Activated CD4-positive, alpha-beta memory T cell treated with anti-CD3 and anti-CD28 coated beads for 36 hours (primary cell): Measurements from ENCODE around the gene PRKAG1. TPM values are rescaled to one million over a fixed set of nuclear protein-coding genes. Genes with fewer than 3 reads are reported as not detected.

Experiments used
- CTCF ChIA-PET: fragments of 350-600 bp; sonication (Branson Sonifier 250); formaldehyde crosslinking; loops from one replicate; lab custom pipeline; 2021; ENCODE audit warnings: antibody characterized with exemption, inconsistent platforms; lab: Charles Lee
- POLR2A ChIA-PET: fragments of 350-600 bp; sonication (Branson Sonifier 250); formaldehyde crosslinking; loops from one replicate; lab custom pipeline; 2021; ENCODE audit warnings: antibody characterized with exemption; lab: Charles Lee
- DNase-seq: peaks from one replicate; pipeline ENCODE4 v3.0.0-alpha.2; 2020
- H3K27ac Mint-ChIP-seq: one replicate; pipeline ENCODE4 v1.8.0; 2021; ENCODE audit warnings: mixed read lengths
- H3K27me3 Mint-ChIP-seq: one replicate; pipeline ENCODE4 v1.8.0; 2021; ENCODE audit warnings: mixed read lengths
- H3K36me3 Mint-ChIP-seq: one replicate; pipeline ENCODE4 v1.8.0; 2021; ENCODE audit warnings: mixed read lengths
- H3K4me1 Mint-ChIP-seq: one replicate; pipeline ENCODE4 v1.8.0; 2021; ENCODE audit warnings: low read depth, mixed read lengths
- H3K4me3 Mint-ChIP-seq: one replicate; pipeline ENCODE4 v1.8.0; 2021; ENCODE audit warnings: mild to moderate bottlenecking, mixed read lengths
- H3K9me3 Mint-ChIP-seq: one replicate; pipeline ENCODE4 v1.8.0; 2021; ENCODE audit warnings: mixed read lengths
- intact Hi-C: fragments of 100-400 bp; cut with micrococcal nuclease; formaldehyde crosslinking; loops from one replicate; pipeline ENCODE4 v1.15.1; 2023
- total RNA-seq, 2 experiments: library from RNA; stranded (reverse); gene quantifications; one replicate each; pipeline ENCODE4 v1.2.3, GENCODE V29; 2021

PRKAG1 gene
- total RNA-seq, 2 experiments from 2014 or later, result 52.0 to 55.8 TPM

- DNase-seq, result peak; percentile 63
- peaks cover 32% of the 10 kb centered on the region for H3K36me3 Mint-ChIP-seq
Measured at GRCh38 chr12:48999371-49000131, 19.0 kb downstream of the PRKAG1 start, which contains the start of gene DDN. Gene DDN (minus strand): TSS chr12:48999375. CDS start chr12:48999287, 88 bp downstream.

DNA sequence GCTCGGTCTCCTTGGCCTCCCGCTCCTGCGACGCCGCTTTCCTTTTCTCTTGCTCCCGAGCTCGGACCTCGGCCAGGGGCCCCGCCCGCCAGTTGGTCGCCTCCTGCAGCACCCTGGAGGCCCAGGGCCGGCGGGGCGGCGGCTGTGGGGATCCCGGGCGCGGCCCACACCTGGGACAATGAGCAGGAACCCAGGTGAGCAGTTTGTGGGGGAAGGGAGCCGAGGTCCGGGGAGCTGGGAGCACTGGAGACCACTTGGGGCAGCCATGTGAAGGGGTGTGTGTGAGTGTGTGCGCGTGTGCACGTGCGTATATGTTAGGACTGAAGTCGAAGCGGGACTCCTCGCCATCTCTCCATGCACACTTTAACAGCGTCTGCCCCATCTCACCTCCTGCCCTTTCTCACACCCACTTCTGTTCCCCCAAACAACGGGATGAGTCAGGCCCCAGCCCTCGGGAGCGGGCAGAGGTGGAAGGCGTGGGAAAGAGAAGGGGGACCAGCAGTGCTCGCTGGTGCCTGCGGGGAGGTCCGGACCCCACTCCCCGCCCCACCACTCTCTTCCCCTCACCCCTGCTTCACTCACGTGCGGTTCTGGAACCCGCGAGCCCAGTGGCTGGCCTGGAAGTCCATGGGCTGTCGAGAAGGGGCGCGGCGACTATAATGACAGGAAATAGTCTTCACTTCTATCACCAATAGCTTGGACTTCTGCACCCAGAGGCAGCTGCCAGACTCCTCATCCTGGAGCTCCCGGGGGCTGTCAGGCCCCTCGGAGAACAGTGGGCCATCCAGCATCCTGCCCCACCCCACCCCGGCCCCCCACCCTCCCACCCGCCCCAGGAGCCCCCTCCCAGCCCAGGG is 19.9 kb downstream of the PRKAG1 start:
- Mint-ChIP-seq H3K4me1 (peaks cover 34% of the 10 kb centered on the region), H3K27ac (no peak overlapping the region), H3K27me3 (peaks cover 38% of the 10 kb centered on the region), H3K36me3 (peaks cover 25% of the 10 kb centered on the region), H3K4me3 (peak overlapping the region; percentile 54), H3K9me3 (no peaks in the 10 kb centered on the region)
- peak; percentile 35 for DNase-seq
- CTCF ChIA-PET, result interaction anchor here (1.2 to 14.7 kb wide), 9 partner anchors 11 to 146 kb away, joined by 3 to 168 read pairs (median 18); partner anchors contain the start of genes PRKAG1 and WNT1
- POLR2A ChIA-PET, result interaction anchor here (0.9 to 1.4 kb wide), 4 partner anchors 10 to 281 kb away, joined by 3 to 4 read pairs (median 4); partner anchors contain the start of gene FKBP11
- intact Hi-C loops, result loop anchor here (1.0 to 5.0 kb wide), 3 partner anchors 20 to 237 kb away; partner anchors contain the start of gene PRKAG1

More at GRCh38 chr12:48999371-49000131, 19.0 kb downstream of the PRKAG1 start, which contains the start of gene DDN:
- intact Hi-C loops, result loop anchor here (1.0 to 5.0 kb wide), 3 partner anchors 19 to 236 kb away; partner anchors contain the start of gene PRKAG1
- Mint-ChIP-seq H3K27ac (peak within 1 kb of the TSS; percentile 39), H3K4me1 (peaks cover 34% of the 10 kb centered on the region), H3K27me3 (peaks cover 32% of the 10 kb centered on the region), H3K9me3 (no peaks in the 10 kb centered on the region), H3K4me3 (peak within 1 kb of the TSS; percentile 59)
- CTCF ChIA-PET, result interaction anchor here (0.9 to 14.7 kb wide), 11 partner anchors 12 to 185 kb away, joined by 3 to 168 read pairs (median 4); partner anchors contain the start of genes DHH and WNT1
- POLR2A ChIA-PET, result interaction anchor here (1.2 kb wide), 2 partner anchors 20 to 74 kb away, joined by 4 read pairs; partner anchors contain the start of gene FKBP11

DNA sequence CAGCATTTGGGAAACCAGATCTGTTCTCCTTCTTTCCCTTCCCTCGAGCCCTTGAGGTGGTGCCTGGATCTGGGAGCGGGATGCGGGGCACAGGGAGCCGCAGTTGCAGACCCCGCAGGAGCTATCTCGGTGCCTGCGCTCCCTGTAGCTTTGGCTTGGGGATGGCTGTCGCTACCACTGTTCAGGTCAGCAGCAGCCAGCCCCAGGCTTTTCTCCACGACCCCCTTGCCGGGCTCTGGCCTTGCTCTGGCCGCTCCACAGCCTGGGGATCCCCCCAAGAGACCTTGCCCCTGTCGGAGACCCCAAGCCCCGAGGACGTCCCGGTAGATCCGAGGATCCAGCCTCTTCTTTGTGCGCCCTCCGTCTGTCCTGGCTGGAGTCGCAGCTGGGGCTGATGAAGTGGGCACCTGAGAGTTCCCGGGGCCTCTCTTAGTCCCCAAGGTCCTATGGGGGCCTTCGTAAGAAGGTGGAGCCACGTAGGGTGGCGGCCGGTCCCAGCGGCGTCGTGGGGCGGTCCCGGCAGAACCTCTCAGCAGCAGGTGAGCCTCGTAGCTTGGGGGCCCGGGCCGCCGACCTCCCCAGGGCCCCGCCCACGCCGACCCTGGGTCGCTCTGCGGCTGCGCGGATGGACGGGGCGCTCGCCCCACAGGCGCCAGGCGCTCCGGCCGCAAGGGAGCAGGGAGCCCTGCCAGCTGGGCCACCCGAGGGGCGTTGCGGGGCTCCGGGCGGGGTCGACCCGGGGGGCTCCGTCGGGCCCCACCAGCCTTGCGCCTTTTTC is 20.7 kb downstream of the PRKAG1 start:
- peaks cover 17% of the 10 kb centered on the region for H3K36me3 Mint-ChIP-seq
- no peak overlapping the region for H3K27ac Mint-ChIP-seq
- no peaks in the 10 kb centered on the region for H3K9me3 Mint-ChIP-seq

DNA sequence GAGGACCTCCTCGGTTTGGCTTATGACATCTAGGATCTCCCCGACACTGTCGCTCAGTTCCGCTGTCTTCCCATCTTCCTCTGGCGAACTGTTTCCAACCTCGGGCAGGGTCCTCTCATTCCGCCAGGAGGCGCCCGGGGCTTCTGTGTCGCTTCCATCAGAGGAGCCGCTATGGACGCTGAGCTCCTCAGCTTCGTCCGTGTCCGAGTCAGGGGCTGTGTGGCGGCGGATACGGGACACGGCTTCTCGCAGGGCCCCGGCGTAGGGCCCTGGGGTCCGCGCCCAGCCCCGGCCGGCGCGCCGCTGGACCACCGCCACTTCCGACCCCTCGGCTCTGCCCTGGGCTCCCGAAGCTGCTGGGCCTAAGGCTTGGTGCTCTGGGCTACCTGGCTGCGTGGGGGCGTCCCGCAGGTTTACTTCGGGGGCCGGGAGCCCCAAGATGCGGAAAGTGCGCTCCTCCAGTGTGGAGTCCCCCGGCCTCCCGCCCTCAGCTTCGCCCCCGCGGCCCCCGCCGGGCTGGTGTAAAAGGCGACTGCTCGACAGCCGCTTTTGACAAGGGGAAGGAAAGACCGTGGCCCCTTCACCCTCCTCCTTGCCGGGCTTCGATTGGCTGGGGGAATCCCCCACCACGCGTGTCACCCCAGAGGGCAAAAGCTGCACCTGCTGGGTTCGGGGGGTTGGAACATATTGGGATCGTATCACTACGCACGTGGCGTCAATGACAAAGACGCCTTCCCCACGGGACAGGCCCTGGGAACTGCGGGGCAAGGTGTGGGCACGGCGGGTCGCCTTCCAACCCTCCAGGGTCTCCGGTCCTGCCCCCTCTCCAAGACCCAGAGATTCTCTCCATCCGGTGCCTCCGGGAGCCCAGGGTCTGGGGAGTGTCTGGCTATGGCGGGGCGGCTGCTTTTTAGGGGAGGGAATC is 21.5 kb downstream of the PRKAG1 start:
- H3K27ac Mint-ChIP-seq, result no peak overlapping the region
- peaks cover 34% of the 10 kb centered on the region for H3K4me1 Mint-ChIP-seq
- intact Hi-C loops, result loop anchor here (1.0 to 5.0 kb wide), 3 partner anchors 17 to 95 kb away; a partner anchor contains a TSS
- H3K27me3 Mint-ChIP-seq, result peaks cover 42% of the 10 kb centered on the region
- CTCF ChIA-PET, result interaction anchor here (0.7 to 14.7 kb wide), 32 partner anchors 9 to 292 kb away, joined by 3 to 168 read pairs (median 5); partner anchors contain the start of genes ARF3, DDX23, PRKAG1 and TUBA1B
- no peaks in the 10 kb centered on the region for H3K9me3 Mint-ChIP-seq
- POLR2A ChIA-PET, result interaction anchor here (0.5 to 1.2 kb wide), 5 partner anchors 19 to 613 kb away, joined by 3 to 5 read pairs (median 3); partner anchors contain the start of genes PRKAG1, TUBA1B and WNT1
- H3K4me3 Mint-ChIP-seq, result peak overlapping the region; percentile 51
- DNase-seq, result peak; percentile 80
- peaks cover 10% of the 10 kb centered on the region for H3K36me3 Mint-ChIP-seq

More for the DNA sequence above, 20.7 kb downstream of the PRKAG1 start:
- ChIA-PET POLR2A (interaction anchor here (0.9 to 1.4 kb wide), 6 partner anchors 10 to 280 kb away, joined by 3 to 5 read pairs (median 4); partner anchors contain the start of genes PRKAG1, TUBA1B and WNT1), CTCF (interaction anchor here (1.0 to 14.7 kb wide), 21 partner anchors 8 to 145 kb away, joined by 3 to 168 read pairs (median 8); partner anchors contain the start of genes DDX23, PRKAG1, TUBA1B and WNT1)
- peak overlapping the region; percentile 51 for H3K4me3 Mint-ChIP-seq
- peaks cover 42% of the 10 kb centered on the region for H3K27me3 Mint-ChIP-seq
- intact Hi-C loops, result loop anchor here (2.0 to 5.0 kb wide), 2 partner anchors 91 to 96 kb away; a partner anchor contains a TSS
- peaks cover 34% of the 10 kb centered on the region for H3K4me1 Mint-ChIP-seq
- peak; percentile 32 for DNase-seq

GRCh38 chr12:48995086-48995879 is 23.3 kb downstream of the PRKAG1 start:
- intact Hi-C loops, result loop anchor here (2.0 to 5.0 kb wide), 2 partner anchors 70 to 93 kb away; partner anchors contain the start of gene FKBP11
- Mint-ChIP-seq H3K27ac (no peak overlapping the region), H3K36me3 (no peaks in the 10 kb centered on the region), H3K4me3 (no peak overlapping the region), H3K9me3 (no peaks in the 10 kb centered on the region), H3K4me1 (peaks cover 33% of the 10 kb centered on the region), H3K27me3 (peaks cover 37% of the 10 kb centered on the region)
- ChIA-PET CTCF (interaction anchor here (0.6 to 14.7 kb wide), 12 partner anchors 8 to 181 kb away, joined by 3 to 168 read pairs (median 14); partner anchors contain the start of genes DHH, PRKAG1 and WNT1), POLR2A (no interaction called here)
- DNase-seq, result peak; percentile 72

- no peak overlapping the region for H3K4me3 Mint-ChIP-seq
- DNase-seq, result no peak
Measured at GRCh38 chr12:48994224-48995085, 24.1 kb downstream of the PRKAG1 start.

GRCh38 chr12:48993787-48994186 is 24.8 kb downstream of the PRKAG1 start:
- ChIA-PET POLR2A (no interaction called here), CTCF (interaction anchor here (0.9 to 14.7 kb wide), 6 partner anchors 14 to 140 kb away, joined by 3 to 168 read pairs (median 9); partner anchors contain the start of gene WNT1)
- H3K27me3 Mint-ChIP-seq, result peaks cover 40% of the 10 kb centered on the region
- DNase-seq, result no peak
- no peaks in the 10 kb centered on the region for H3K9me3 Mint-ChIP-seq
- peaks cover 20% of the 10 kb centered on the region for H3K4me1 Mint-ChIP-seq
- no peaks in the 10 kb centered on the region for H3K36me3 Mint-ChIP-seq
- H3K4me3 Mint-ChIP-seq, result no peak overlapping the region
- intact Hi-C loops, result loop anchor here (2.0 kb wide), 1 partner anchor 69 kb away; the partner anchor contains the start of gene FKBP11
- H3K27ac Mint-ChIP-seq, result no peak overlapping the region

More at GRCh38 chr12:48994224-48995085, 24.1 kb downstream of the PRKAG1 start:
- Mint-ChIP-seq H3K27me3 (peaks cover 36% of the 10 kb centered on the region), H3K27ac (no peak overlapping the region), H3K36me3 (no peaks in the 10 kb centered on the region), H3K4me1 (peaks cover 24% of the 10 kb centered on the region), H3K9me3 (no peaks in the 10 kb centered on the region)
- ChIA-PET POLR2A (no interaction called here), CTCF (interaction anchor here (0.8 to 14.7 kb wide), 9 partner anchors 14 to 180 kb away, joined by 3 to 168 read pairs (median 6); partner anchors contain the start of genes PRKAG1 and WNT1)
- intact Hi-C loops, result loop anchor here (2.0 to 5.0 kb wide), 2 partner anchors 70 to 92 kb away; partner anchors contain the start of gene FKBP11

- H3K4me3 Mint-ChIP-seq, result no peak overlapping the region
- peaks cover 12% of the 10 kb centered on the region for H3K4me1 Mint-ChIP-seq
- ChIA-PET POLR2A (no interaction called here), CTCF (interaction anchor here (0.7 to 14.7 kb wide), 7 partner anchors 11 to 138 kb away, joined by 3 to 168 read pairs (median 5); partner anchors contain the start of gene WNT1)
- H3K36me3 Mint-ChIP-seq, result no peaks in the 10 kb centered on the region
- H3K9me3 Mint-ChIP-seq, result no peaks in the 10 kb centered on the region
- intact Hi-C loops, result no loop called here
- DNase-seq, result no peak
- no peak overlapping the region for H3K27ac Mint-ChIP-seq
- peaks cover 41% of the 10 kb centered on the region for H3K27me3 Mint-ChIP-seq
Measured at GRCh38 chr12:48991247-48992050, 27.1 kb downstream of the PRKAG1 start.
